ENCODE data around the gene GRHL3.

The GRHL3 gene

DNA sequence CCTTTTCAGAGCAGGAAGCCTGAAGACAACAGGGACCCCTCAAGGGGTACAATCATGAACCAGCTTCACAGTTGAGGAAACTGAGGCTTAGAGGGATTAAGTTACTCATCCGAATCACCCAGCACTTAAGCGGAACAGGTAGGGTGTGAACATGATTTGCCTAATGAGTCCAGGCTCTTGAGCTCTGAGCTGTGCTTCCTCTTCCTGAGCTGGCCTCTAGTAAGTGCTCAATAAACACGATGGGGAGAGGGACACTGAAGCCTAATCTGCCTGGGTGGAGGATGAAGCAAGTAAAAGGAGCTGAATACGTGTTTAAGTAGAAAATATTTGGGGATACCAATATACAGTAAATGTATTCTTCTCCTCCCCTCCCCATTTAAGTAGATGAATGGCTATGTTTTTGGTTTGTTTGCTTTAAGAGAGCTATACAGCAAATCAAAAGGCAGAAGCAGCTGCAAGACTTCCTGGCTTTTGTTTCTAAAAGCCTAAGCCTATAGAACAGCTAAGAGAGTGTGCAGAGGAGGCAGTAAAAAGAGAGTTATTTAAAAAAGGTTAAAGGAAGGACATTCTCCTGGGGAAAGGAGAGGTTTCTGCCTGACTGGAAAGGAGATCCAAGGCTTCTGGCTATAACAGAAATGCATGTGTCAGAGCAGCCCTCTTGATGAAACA is 74.0 kb downstream of the GRHL3 start:
- DNase-seq (ENCODE audit: low read depth in 2 of 2) = no peak

- no peak for DNase-seq (ENCODE audit: low read depth in 2 of 2)
Measured at GRCh38 chr1:24393892-24394291, 74.7 kb downstream of the GRHL3 start.

- no peak for DNase-seq (ENCODE audit: low read depth in 2 of 2)
Measured at GRCh38 chr1:24400065-24400464, 80.9 kb downstream of the GRHL3 start.

DNA sequence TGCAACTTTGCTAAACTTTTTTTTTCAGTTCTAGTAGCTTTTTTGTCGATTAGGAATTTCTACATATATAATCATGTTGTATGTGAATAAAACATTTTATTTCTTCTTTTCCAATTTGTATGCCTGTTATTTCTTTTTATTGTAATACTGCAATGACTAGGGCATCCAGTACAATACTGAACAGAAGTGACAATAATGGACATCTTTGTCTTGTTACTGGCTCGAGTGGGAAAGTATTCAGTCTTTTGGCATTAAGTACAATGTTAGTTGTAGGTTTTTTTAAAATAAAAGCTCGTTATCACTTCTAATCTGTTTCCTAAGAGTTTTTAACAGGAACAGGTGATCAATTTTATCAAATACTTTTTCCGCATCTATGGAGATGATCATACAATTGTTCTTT is 84.6 kb downstream of the GRHL3 start:
- no peak for DNase-seq (ENCODE audit: low read depth in 2 of 2)

All from stimulated activated CD8-positive, alpha-beta memory T cell treated with anti-CD3 and anti-CD28 coated beads, Interleukin-7, amount 100 ng/mL, for 1 hour (primary cell).